Fibroblast of lung (primary cell): ENCODE results near the gene DLG2. TPM values are rescaled to one million over a fixed set of nuclear protein-coding genes. Genes with fewer than 3 reads are reported as not detected.
A peak's percentile ranks its signal among the peaks of the same experiment; 100 is the strongest.

Experiments
- DNase-seq, 2 donors: peaks; one replicate each; pipeline versions ENCODE4 v3.0.0 to v3.0.0-alpha.2; 2010; ENCODE audit warnings: low read depth in 2 of 2
- H2AFZ ChIP-seq: 2 replicates; pipeline ENCODE4 v1.5.1; 2012; ENCODE audit warnings: low read length, control low read depth, inconsistent platforms
- H3K27ac ChIP-seq: 2 replicates; pipeline ENCODE4 v1.5.1; 2011; ENCODE audit warnings: low read length, control low read depth; ENCODE audit not compliant: insufficient read depth
- H3K27me3 ChIP-seq: 2 replicates; pipeline ENCODE4 v1.5.1; 2011; ENCODE audit warnings: mild to moderate bottlenecking, low read length; ENCODE audit not compliant: control insufficient read depth, insufficient read depth
- H3K36me3 ChIP-seq: 2 replicates; pipeline ENCODE4 v1.5.1; 2011; ENCODE audit warnings: low read length; ENCODE audit not compliant: control insufficient read depth, insufficient read depth
- H3K4me1 ChIP-seq: 2 replicates; pipeline ENCODE4 v1.5.1; 2011; ENCODE audit warnings: low read length; ENCODE audit not compliant: control insufficient read depth, insufficient read depth; ENCODE audit errors: extremely low read depth
- H3K4me2 ChIP-seq: 2 replicates; pipeline ENCODE4 v1.5.1; 2011; ENCODE audit warnings: low read length, control low read depth; ENCODE audit not compliant: insufficient read depth; ENCODE audit errors: extremely low read depth
- H3K4me3 ChIP-seq, 4 experiments: fragments of 200-600 bp in 1 of 4; sonication (generic) in 1 of 4; replicated peaks in 1 of 4; 2 replicates each; pipeline ENCODE4 v1.5.1; 2011 to 2016; ENCODE audit warnings: low read length in 4 of 4, low read depth in 3 of 4, mild to moderate bottlenecking in 3 of 4, control low read depth in 2 of 4, inconsistent platforms in 1 of 4, mixed read lengths in 1 of 4; ENCODE audit not compliant: insufficient read depth in 1 of 4; ENCODE audit errors: control extremely low read depth in 1 of 4
- H3K79me2 ChIP-seq: 2 replicates; pipeline ENCODE4 v1.5.1; 2012; ENCODE audit warnings: mild to moderate bottlenecking, low read length, inconsistent platforms; ENCODE audit not compliant: control insufficient read depth, insufficient read depth
- H3K9ac ChIP-seq: 2 replicates; pipeline ENCODE4 v1.5.1; 2011; ENCODE audit warnings: mild to moderate bottlenecking, low read length, control low read depth; ENCODE audit not compliant: insufficient read depth
- H3K9me3 ChIP-seq: 2 replicates; pipeline ENCODE4 v1.5.1; 2012; ENCODE audit warnings: low read depth, low read length; ENCODE audit not compliant: control insufficient read depth, insufficient read depth
- H4K20me1 ChIP-seq: 2 replicates; pipeline ENCODE4 v1.5.1; 2011; ENCODE audit warnings: low read length; ENCODE audit not compliant: control insufficient read depth, insufficient read depth; ENCODE audit errors: extremely low read depth
- EZH2 ChIP-seq: IDR thresholded peaks from 2 replicates; pipeline ENCODE4 v1.5.1; 2012; ENCODE audit warnings: low read length, control low read depth, mild to moderate bottlenecking; ENCODE audit errors: missing control alignments
- polyA plus RNA-seq, 2 donors: library from polyadenylated mRNA; depleted of rRNA in 1 of 2; stranded (reverse) in 1 of 2; unstranded in 1 of 2; fragments of >200 nt; gene quantifications; 2 replicates each; pipeline ENCODE4 v1.2.1, GENCODE V29; 2011 to 2012; ENCODE audit warnings: missing spikeins in 1 of 2
- total RNA-seq: library from RNA; depleted of rRNA; stranded (reverse); fragments of >200 nt; gene quantifications from 2 replicates; pipeline ENCODE4 v1.2.1, GENCODE V29; 2014
- TF ChIP-seq, protein P1 (sequence below), 2 donors: IDR thresholded peaks in 1 of 2; conservative IDR thresholded peaks in 1 of 2; 1 replicate in 1 of 2; 2 replicates in 1 of 2; pipeline ENCODE4 v1.5.1; 2011 to 2012; ENCODE audit warnings: low read length in 2 of 2, control low read depth in 1 of 2, inconsistent platforms in 1 of 2, low read depth in 1 of 2, mild to moderate bottlenecking in 1 of 2

Gene DLG2
- total and polyA plus RNA-seq, 2 donors (not counting 1 experiment from before 2014, with no cell fraction given), result 0.77 to 2.3 TPM

DNA sequence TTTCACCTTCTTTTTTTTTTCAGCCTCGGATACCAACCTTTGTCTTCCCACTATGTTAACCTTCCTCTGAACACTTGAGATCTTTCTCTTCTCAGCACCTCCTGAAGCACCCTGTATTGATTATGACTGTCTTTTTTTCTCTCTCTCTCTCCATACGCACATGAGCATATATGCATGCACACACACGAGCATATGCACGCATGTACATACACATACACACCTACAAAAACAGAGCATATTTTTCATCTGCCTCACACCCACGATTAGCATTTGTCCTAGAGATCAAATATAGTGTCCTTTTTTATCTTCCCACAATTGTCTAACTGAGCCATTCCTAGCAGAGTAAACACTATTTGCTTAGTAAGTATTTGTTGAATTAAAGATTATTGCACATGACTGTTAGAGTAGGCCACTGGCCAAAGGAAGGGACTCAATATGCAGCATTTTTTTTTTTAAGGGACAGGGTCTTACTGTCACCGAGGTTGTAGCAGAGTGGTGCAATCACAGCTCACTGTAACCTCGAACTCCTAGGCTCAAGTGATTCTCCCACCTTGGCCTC is 1718.8 kb downstream of the DLG2 start:
- H4K20me1 ChIP-seq, result no peaks in the 10 kb centered on the region

DNA sequence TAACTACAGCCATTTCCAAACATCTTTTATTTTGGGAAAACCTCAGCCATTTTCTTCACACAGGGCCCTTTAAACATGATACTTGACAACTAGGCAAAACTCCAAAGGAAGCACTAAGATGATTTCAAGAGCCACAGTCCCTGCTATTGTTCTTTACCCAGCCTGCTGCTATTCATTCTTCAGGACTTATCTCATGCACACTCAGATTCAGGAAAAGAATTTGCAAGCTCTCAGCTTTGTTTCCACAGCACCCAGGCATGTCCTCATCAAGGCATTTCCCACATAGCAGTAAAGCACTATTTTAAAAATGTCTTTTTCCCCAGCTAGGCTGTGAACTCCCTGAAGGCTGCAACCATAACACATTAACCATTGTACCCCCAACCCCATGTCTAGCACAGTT is 1731.6 kb downstream of the DLG2 start:
- no peaks in the 10 kb centered on the region for H3K36me3 ChIP-seq
- H3K4me1 ChIP-seq, result no peaks in the 10 kb centered on the region
- no peak overlapping the region for H3K4me3 ChIP-seq
- DNase-seq, result peak in 1 of 2 donors; percentile 63
- H3K27ac ChIP-seq, result no peak overlapping the region
- no peak overlapping the region for H3K4me2 ChIP-seq
- TF ChIP-seq EZH2, result no peak
- TF ChIP-seq, protein P1, sequence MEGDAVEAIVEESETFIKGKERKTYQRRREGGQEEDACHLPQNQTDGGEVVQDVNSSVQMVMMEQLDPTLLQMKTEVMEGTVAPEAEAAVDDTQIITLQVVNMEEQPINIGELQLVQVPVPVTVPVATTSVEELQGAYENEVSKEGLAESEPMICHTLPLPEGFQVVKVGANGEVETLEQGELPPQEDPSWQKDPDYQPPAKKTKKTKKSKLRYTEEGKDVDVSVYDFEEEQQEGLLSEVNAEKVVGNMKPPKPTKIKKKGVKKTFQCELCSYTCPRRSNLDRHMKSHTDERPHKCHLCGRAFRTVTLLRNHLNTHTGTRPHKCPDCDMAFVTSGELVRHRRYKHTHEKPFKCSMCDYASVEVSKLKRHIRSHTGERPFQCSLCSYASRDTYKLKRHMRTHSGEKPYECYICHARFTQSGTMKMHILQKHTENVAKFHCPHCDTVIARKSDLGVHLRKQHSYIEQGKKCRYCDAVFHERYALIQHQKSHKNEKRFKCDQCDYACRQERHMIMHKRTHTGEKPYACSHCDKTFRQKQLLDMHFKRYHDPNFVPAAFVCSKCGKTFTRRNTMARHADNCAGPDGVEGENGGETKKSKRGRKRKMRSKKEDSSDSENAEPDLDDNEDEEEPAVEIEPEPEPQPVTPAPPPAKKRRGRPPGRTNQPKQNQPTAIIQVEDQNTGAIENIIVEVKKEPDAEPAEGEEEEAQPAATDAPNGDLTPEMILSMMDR (conservative IDR thresholded peaks at IDR 0.05 in 1 of 2, IDR thresholded peaks at IDR 0.05 in 1 of 2; ENCODE audit: low read depth in 1 of 2, low read length in 2 of 2), result no peak
- no peak overlapping the region for H3K9ac ChIP-seq
- no peaks in the 10 kb centered on the region for H3K27me3 ChIP-seq
- no peaks in the 10 kb centered on the region for H4K20me1 ChIP-seq
- H3K9me3 ChIP-seq, result no peaks in the 10 kb centered on the region
- H3K79me2 ChIP-seq, result no peaks in the 10 kb centered on the region
- no peak overlapping the region for H2AFZ ChIP-seq

More for the DNA sequence above, 1718.8 kb downstream of the DLG2 start:
- Histone ChIP-seq H3K79me2 (no peaks in the 10 kb centered on the region), H2AFZ (no peak overlapping the region), H3K9ac (no peak overlapping the region), H3K4me3 (no peak overlapping the region), H3K27me3 (no peaks in the 10 kb centered on the region), H3K4me2 (no peak overlapping the region), H3K4me1 (no peaks in the 10 kb centered on the region), H3K9me3 (no peaks in the 10 kb centered on the region), H3K36me3 (no peaks in the 10 kb centered on the region), H3K27ac (no peak overlapping the region)
- TF ChIP-seq, protein P1 (conservative IDR thresholded peaks at IDR 0.05 in 1 of 2, IDR thresholded peaks at IDR 0.05 in 1 of 2; ENCODE audit: low read depth in 1 of 2, low read length in 2 of 2), result no peak
- no peak for DNase-seq

DNA sequence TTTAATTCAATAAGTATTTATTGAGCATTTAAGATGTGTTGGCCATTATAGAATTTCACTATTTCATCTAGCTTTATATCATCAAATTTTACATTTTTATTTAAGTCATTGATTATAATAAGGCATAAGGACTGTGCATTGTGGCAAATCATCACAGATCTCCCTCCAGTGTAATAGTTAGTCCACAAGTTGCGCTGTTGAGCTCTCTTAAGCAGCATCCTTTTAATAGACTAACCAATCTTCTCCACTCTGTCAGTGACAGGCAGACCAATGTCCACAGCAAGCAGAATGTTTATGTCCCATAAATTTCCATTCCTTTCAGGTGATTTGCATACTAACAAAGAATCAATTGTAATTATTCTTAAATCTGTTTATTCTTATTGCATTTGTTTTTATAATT is 1745.7 kb downstream of the DLG2 start:
- DNase-seq, result no peak
- H3K36me3 ChIP-seq, result no peaks in the 10 kb centered on the region
- no peak overlapping the region for H3K4me2 ChIP-seq
- H3K79me2 ChIP-seq, result no peaks in the 10 kb centered on the region
- H3K9ac ChIP-seq, result no peak overlapping the region
- no peak overlapping the region for H3K4me3 ChIP-seq
- TF ChIP-seq EZH2, result no peak
- TF ChIP-seq, protein P1 (conservative IDR thresholded peaks at IDR 0.05 in 1 of 2, IDR thresholded peaks at IDR 0.05 in 1 of 2; ENCODE audit: low read depth in 1 of 2, low read length in 2 of 2), result no peak
- no peak overlapping the region for H3K27ac ChIP-seq
- no peaks in the 10 kb centered on the region for H3K9me3 ChIP-seq
- no peaks in the 10 kb centered on the region for H3K27me3 ChIP-seq
- no peaks in the 10 kb centered on the region for H4K20me1 ChIP-seq
- H3K4me1 ChIP-seq, result no peaks in the 10 kb centered on the region
- H2AFZ ChIP-seq, result no peak overlapping the region
